ENCODE measurements around the gene JAG1.

DNA sequence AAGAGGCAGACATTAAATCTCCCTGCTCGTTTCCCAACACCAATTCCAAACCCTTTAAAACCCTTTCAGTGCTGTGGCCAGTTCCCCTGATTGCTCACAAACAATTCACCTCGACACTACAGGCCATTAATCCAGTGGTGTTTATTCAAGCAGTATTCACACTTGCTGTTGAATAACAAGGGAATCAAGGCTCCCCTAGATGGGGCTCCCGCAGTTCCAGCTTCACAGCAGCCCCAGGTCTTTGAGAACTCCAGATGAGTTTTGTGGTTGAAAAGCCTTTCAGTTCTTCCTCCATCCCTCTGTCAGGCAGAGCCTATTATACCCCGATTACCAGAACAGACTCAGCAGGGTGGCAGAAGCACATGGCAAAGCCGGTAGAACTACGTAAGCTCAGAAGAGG lies 36.2 kb downstream of the JAG1 start:
- TF ChIP-seq MYC (IDR thresholded peaks at IDR 0.05; ENCODE audit: borderline replicate concordance, low read length) (no peak), CHD4 (IDR thresholded peaks at IDR 0.05; ENCODE audit: borderline replicate concordance) (no peak), JUNB (IDR thresholded peaks at IDR 0.05) (no peak), NR3C1 (IDR thresholded peaks at IDR 0.05) (no peak), POLR2A (IDR thresholded peaks at IDR 0.05; ENCODE audit: low read length) (no peak), POLR2AphosphoS2 (conservative IDR thresholded peaks at IDR 0.05; ENCODE audit: low read length) (no peak), SMC3 (IDR thresholded peaks at IDR 0.05) (no peak), HDAC2 (IDR thresholded peaks at IDR 0.05) (no peak)
- TF ChIP-seq, protein P1, sequence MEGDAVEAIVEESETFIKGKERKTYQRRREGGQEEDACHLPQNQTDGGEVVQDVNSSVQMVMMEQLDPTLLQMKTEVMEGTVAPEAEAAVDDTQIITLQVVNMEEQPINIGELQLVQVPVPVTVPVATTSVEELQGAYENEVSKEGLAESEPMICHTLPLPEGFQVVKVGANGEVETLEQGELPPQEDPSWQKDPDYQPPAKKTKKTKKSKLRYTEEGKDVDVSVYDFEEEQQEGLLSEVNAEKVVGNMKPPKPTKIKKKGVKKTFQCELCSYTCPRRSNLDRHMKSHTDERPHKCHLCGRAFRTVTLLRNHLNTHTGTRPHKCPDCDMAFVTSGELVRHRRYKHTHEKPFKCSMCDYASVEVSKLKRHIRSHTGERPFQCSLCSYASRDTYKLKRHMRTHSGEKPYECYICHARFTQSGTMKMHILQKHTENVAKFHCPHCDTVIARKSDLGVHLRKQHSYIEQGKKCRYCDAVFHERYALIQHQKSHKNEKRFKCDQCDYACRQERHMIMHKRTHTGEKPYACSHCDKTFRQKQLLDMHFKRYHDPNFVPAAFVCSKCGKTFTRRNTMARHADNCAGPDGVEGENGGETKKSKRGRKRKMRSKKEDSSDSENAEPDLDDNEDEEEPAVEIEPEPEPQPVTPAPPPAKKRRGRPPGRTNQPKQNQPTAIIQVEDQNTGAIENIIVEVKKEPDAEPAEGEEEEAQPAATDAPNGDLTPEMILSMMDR (IDR thresholded peaks at IDR 0.05), result no peak
- TF ChIP-seq, protein P2, sequence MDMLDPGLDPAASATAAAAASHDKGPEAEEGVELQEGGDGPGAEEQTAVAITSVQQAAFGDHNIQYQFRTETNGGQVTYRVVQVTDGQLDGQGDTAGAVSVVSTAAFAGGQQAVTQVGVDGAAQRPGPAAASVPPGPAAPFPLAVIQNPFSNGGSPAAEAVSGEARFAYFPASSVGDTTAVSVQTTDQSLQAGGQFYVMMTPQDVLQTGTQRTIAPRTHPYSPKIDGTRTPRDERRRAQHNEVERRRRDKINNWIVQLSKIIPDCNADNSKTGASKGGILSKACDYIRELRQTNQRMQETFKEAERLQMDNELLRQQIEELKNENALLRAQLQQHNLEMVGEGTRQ (IDR thresholded peaks at IDR 0.05), result no peak
